H1 (cell line): ENCODE data around the gene FAN1. TPM values are rescaled to one million over a fixed set of nuclear protein-coding genes. Genes with fewer than 3 reads are reported as not detected.
A peak's percentile ranks its signal among the peaks of the same experiment; 100 is the strongest.

Experiments used
- CTCF ChIA-PET: fragments of 300-600 bp; sonication (Branson Sonifier 250); formaldehyde crosslinking; loops from one replicate; lab custom pipeline; 2021; ENCODE audit not compliant: partially characterized antibody; lab: Charles Lee
- POLR2A ChIA-PET: fragments of 300-600 bp; sonication (Branson Sonifier 250); formaldehyde crosslinking; loops from one replicate; lab custom pipeline; 2021; ENCODE audit warnings: inconsistent platforms; ENCODE audit not compliant: partially characterized antibody; lab: Charles Lee
- DNase-seq, 2 experiments: peaks; one replicate each; pipeline versions ENCODE4 v3.0.0 to v3.0.0-alpha.2; 2010 to 2022; ENCODE audit warnings: low spot score in 2 of 2, low read depth in 1 of 2, mixed read lengths in 1 of 2
- FAIRE-seq: peaks from 2 replicates; lab custom pipeline; 2011; peaks lifted over from hg19 to GRCh38; lab: Jason Lieb, UNC
- H2AFZ ChIP-seq: 2 replicates; pipeline ENCODE4 v1.8.1; 2012; ENCODE audit warnings: low read length, inconsistent platforms
- H2AK5ac ChIP-seq: 2 replicates; pipeline ENCODE4 v1.6.1; 2013; ENCODE audit warnings: low read depth, low read length
- H2BK120ac ChIP-seq: replicated peaks from 2 replicates; pipeline ENCODE3; 2013; ENCODE audit warnings: low read depth, low read length, inconsistent platforms
- H2BK12ac ChIP-seq: 2 replicates; pipeline ENCODE4 v1.6.1; 2013; ENCODE audit warnings: low read depth, low read length
- H2BK15ac ChIP-seq: 2 replicates; pipeline ENCODE4 v1.6.1; 2013; ENCODE audit warnings: low read length
- H2BK20ac ChIP-seq: 2 replicates; pipeline ENCODE4 v1.6.1; 2013; ENCODE audit warnings: low read length
- H2BK5ac ChIP-seq: 2 replicates; pipeline ENCODE4 v1.6.1; 2013; ENCODE audit warnings: low read depth, low read length
- H3K14ac ChIP-seq: 2 replicates; pipeline ENCODE4 v1.6.1; 2013; ENCODE audit warnings: inconsistent platforms; ENCODE audit not compliant: insufficient read length
- H3K18ac ChIP-seq: 2 replicates; pipeline ENCODE4 v1.6.1; 2013; ENCODE audit warnings: low read length; ENCODE audit errors: extremely low read depth
- H3K23ac ChIP-seq: 2 replicates; pipeline ENCODE4 v1.6.1; 2013; ENCODE audit warnings: inconsistent platforms; ENCODE audit not compliant: insufficient read length
- H3K23me2 ChIP-seq: 2 replicates; pipeline ENCODE4 v1.6.1; 2013; ENCODE audit warnings: low read depth, low read length
- H3K27ac ChIP-seq: 2 replicates; pipeline ENCODE4 v1.6.1; 2011; ENCODE audit warnings: low read depth, low read length, inconsistent platforms
- H3K27me3 ChIP-seq, 4 experiments: replicated peaks in 1 of 4; 1 replicate in 1 of 4; 2 replicates in 3 of 4; pipeline versions ENCODE4 v1.6.1 to v1.8.1; 2011 to 2013; ENCODE audit warnings: low read length in 3 of 4, mild to moderate bottlenecking in 3 of 4, inconsistent platforms in 2 of 4, mixed read lengths in 2 of 4, moderate library complexity in 1 of 4; ENCODE audit not compliant: control insufficient read depth in 3 of 4, insufficient read depth in 3 of 4; ENCODE audit errors: extremely low read depth in 1 of 4
- H3K36me3 ChIP-seq, 4 experiments: 2 replicates each; pipeline versions ENCODE4 v1.6.1 to v1.8.1; 2011 to 2013; ENCODE audit warnings: mild to moderate bottlenecking in 4 of 4, low read length in 3 of 4, moderate library complexity in 2 of 4, control low read depth in 1 of 4, inconsistent platforms in 1 of 4; ENCODE audit not compliant: insufficient read depth in 4 of 4, control insufficient read depth in 2 of 4
- H3K4ac ChIP-seq: replicated peaks from 2 replicates; pipeline ENCODE3; 2013; ENCODE audit warnings: low read length, low read depth, mixed read lengths, inconsistent platforms; ENCODE audit not compliant: insufficient read length
- H3K4me1 ChIP-seq, 4 experiments: replicated peaks in 1 of 4; 1 replicate in 1 of 4; 2 replicates in 3 of 4; pipeline versions ENCODE4 v1.6.1 to v1.8.1; 2011 to 2013; ENCODE audit warnings: low read length in 3 of 4, inconsistent platforms in 2 of 4, mixed read lengths in 1 of 4; ENCODE audit not compliant: insufficient read depth in 4 of 4, control insufficient read depth in 3 of 4
- H3K4me2 ChIP-seq, 2 experiments: 2 replicates each; pipeline versions ENCODE4 v1.6.1 to v1.8.1; 2011 to 2013; ENCODE audit warnings: low read depth in 2 of 2, low read length in 2 of 2, control low read depth in 1 of 2, inconsistent platforms in 1 of 2, mild to moderate bottlenecking in 1 of 2; ENCODE audit not compliant: insufficient read depth in 1 of 2
- H3K4me3 ChIP-seq, 4 experiments: fragments of 200-600, 300-600 bp in 1 of 4; sonication (generic), shearing (Covaris generic), sonication (Bioruptor Twin) in 1 of 4; 2 replicates each; pipeline versions ENCODE4 v1.5.1 to v1.8.1; 2011 to 2016; ENCODE audit warnings: low read length in 4 of 4, low read depth in 3 of 4, control low read depth in 2 of 4, inconsistent platforms in 2 of 4, mild to moderate bottlenecking in 2 of 4, mixed read lengths in 1 of 4, moderate library complexity in 1 of 4; ENCODE audit not compliant: insufficient read depth in 2 of 4; ENCODE audit errors: extremely low read depth in 1 of 4
- H3K56ac ChIP-seq: replicated peaks from 2 replicates; pipeline ENCODE3; 2013; ENCODE audit warnings: low read depth, mild to moderate bottlenecking, mixed read lengths, low read length, inconsistent platforms; ENCODE audit not compliant: insufficient read length
- H3K79me1 ChIP-seq: 2 replicates; pipeline ENCODE4 v1.6.1; 2013; ENCODE audit warnings: low read depth, low read length, control low read depth
- H3K79me2 ChIP-seq, 2 experiments: 2 replicates each; pipeline versions ENCODE4 v1.6.1 to v1.8.1; 2012 to 2013; ENCODE audit warnings: low read length in 2 of 2, mild to moderate bottlenecking in 2 of 2, inconsistent platforms in 1 of 2; ENCODE audit not compliant: insufficient read depth in 2 of 2, control insufficient read depth in 1 of 2
- H3K9ac ChIP-seq, 4 experiments: replicated peaks in 1 of 4; 1 replicate in 1 of 4; 2 replicates in 3 of 4; pipeline versions ENCODE4 v1.6.1 to v1.8.1; 2011 to 2013; ENCODE audit warnings: low read depth in 3 of 4, low read length in 3 of 4, control low read depth in 2 of 4, mild to moderate bottlenecking in 2 of 4, moderate library complexity in 2 of 4, inconsistent platforms in 1 of 4; ENCODE audit errors: extremely low read depth in 1 of 4
- H3K9me3 ChIP-seq, 2 experiments: 2 replicates each; pipeline versions ENCODE4 v1.6.1 to v1.8.1; 2012 to 2013; ENCODE audit warnings: mild to moderate bottlenecking in 2 of 2, moderate library complexity in 2 of 2, control low read depth in 1 of 2, inconsistent platforms in 1 of 2, low read depth in 1 of 2, low read length in 1 of 2, mixed read lengths in 1 of 2; ENCODE audit not compliant: insufficient read depth in 2 of 2
- H4K20me1 ChIP-seq, 2 experiments: replicated peaks in 1 of 2; 2 replicates each; pipeline versions ENCODE3 to v1.8.1; 2011 to 2013; ENCODE audit warnings: inconsistent platforms in 2 of 2, low read length in 2 of 2, mild to moderate bottlenecking in 1 of 2; ENCODE audit not compliant: insufficient read depth in 2 of 2, control insufficient read depth in 1 of 2
- H4K5ac ChIP-seq: 2 replicates; pipeline ENCODE4 v1.6.1; 2013; ENCODE audit warnings: low read length, low read depth, mixed read lengths, inconsistent platforms; ENCODE audit not compliant: insufficient read length
- H4K8ac ChIP-seq: 2 replicates; pipeline ENCODE4 v1.8.0; 2013; ENCODE audit warnings: mild to moderate bottlenecking, moderate library complexity, low read length, inconsistent platforms; ENCODE audit not compliant: insufficient read depth; ENCODE audit errors: extremely low read depth
- H4K91ac ChIP-seq: replicated peaks from 2 replicates; pipeline ENCODE3; 2013; ENCODE audit warnings: low read length, mixed read lengths, inconsistent platforms; ENCODE audit not compliant: insufficient read length
- CTCF ChIP-seq, 3 experiments: IDR thresholded peaks; 1 replicate in 2 of 3; 2 replicates in 1 of 3; pipeline versions ENCODE4 v1.5.1 to v1.6.1; 2011; ENCODE audit warnings: low read length in 3 of 3, mild to moderate bottlenecking in 3 of 3, inconsistent platforms in 2 of 3, low read depth in 1 of 3, moderate library complexity in 1 of 3; ENCODE audit not compliant: insufficient read depth in 1 of 3; ENCODE audit errors: control extremely low read depth in 1 of 3
- E2F6 ChIP-seq: IDR thresholded peaks from 2 replicates; pipeline ENCODE4 v1.6.1; 2012; ENCODE audit warnings: inconsistent platforms
- JUN ChIP-seq: IDR thresholded peaks from 2 replicates; pipeline ENCODE4 v1.6.1; 2011; ENCODE audit warnings: low read depth, mild to moderate bottlenecking, improper control_type of control experiment, low read length
- KDM1A ChIP-seq: fragments of 200-600, 300-600 bp; sonication (generic); IDR thresholded peaks from 2 replicates; pipeline ENCODE4 v1.7.1; 2016; ENCODE audit warnings: mild to moderate bottlenecking, low read length, borderline replicate concordance
- MAX ChIP-seq: IDR thresholded peaks from 2 replicates; pipeline ENCODE4 v1.6.1; 2012; ENCODE audit warnings: inconsistent platforms
- RFX5 ChIP-seq: IDR thresholded peaks from 2 replicates; pipeline ENCODE4 v1.6.1; 2011; ENCODE audit warnings: low read depth, low read length, improper control_type of control experiment, borderline replicate concordance
- WGBS, 2 experiments: shearing (Covaris generic) in 1 of 2; methylation state at CpG; one replicate each; pipeline versions ENCODE4 v1.1.6 to v1.1.7; 2013 to 2015; ENCODE audit warnings: low lambda C conversion rate in 2 of 2, mixed read lengths in 2 of 2, inconsistent platforms in 1 of 2, low coverage in 1 of 2, missing lambda C conversion rate in 1 of 2; ENCODE audit not compliant: insufficient replicate concordance in 2 of 2, insufficient coverage in 1 of 2, insufficient read length in 1 of 2; ENCODE audit errors: extremely low coverage in 1 of 2, missing lambda C conversion rate in 1 of 2; 5-methylcytosine and 5-hydroxymethylcytosine counted together
- polyA plus RNA-seq, 7 experiments: library from polyadenylated mRNA; depleted of rRNA in 3 of 7; stranded (reverse) in 5 of 7; unstranded in 2 of 7; fragments of >200 nt in 5 of 7; fragments of 200-250 nt in 2 of 7; gene quantifications; 1 replicate in 5 of 7; 2 replicates in 1 of 7; 4 replicates in 1 of 7; pipeline versions ENCODE4 v1.2.1 to v1.2.3, GENCODE V29; 2011 to 2013; ENCODE audit warnings: missing spikeins in 2 of 7, mixed read lengths in 2 of 7
- total RNA-seq: library from RNA; stranded (reverse); fragmentation: NEBNext Ultra II Directional; extraction: Animal tissue kit (Norgen Biotek cat#: 25700); gene quantifications from 2 replicates; pipeline ENCODE4 v1.2.1, GENCODE V29; 2021

Gene FAN1
- total and polyA plus RNA-seq, 2 of the 8 experiments (the other 6 are each of a cell fraction or from before 2014, with no cell fraction given): 8.6 to 24.9 TPM

- Histone ChIP-seq H3K79me1 (no peaks in the 10 kb centered on the region; the same call in 1 of the 2 replicates), H3K14ac (no peak overlapping the region), H2BK5ac (no peak overlapping the region), H3K27ac (no peak overlapping the region), H2BK12ac (no peak overlapping the region), H2BK120ac (no peak overlapping the region), H4K5ac (no peak overlapping the region), H2AK5ac (no peak overlapping the region), H4K20me1 (no peaks in the 10 kb centered on the region), H3K9me3 (no peaks in the 10 kb centered on the region), H3K23ac (no peak overlapping the region), H4K8ac (peak overlapping the region; percentile 93; the same call in 1 of the 2 replicates), H3K79me2 (peaks cover 0 to 6% of the 10 kb centered on the region in 2 experiments; a peak in 2 of 4 replicates), H2BK15ac (no peak overlapping the region), H2BK20ac (no peak overlapping the region), H4K91ac (no peak overlapping the region), H3K56ac (peak overlapping the region; percentile 73), H3K18ac (no peak overlapping the region), H3K4me3 (peak overlapping the region; percentile 73 to 91 (median 86)), H3K27me3 (no peaks in the 10 kb centered on the region), H3K4me1 (peaks cover 0 to 2% (median 0%) of the 10 kb centered on the region in 4 experiments; a peak in 1 of 7 replicates), H3K23me2 (peaks cover 8% of the 10 kb centered on the region; the same call in 1 of the 2 replicates), H2AFZ (0 out of 2 replicates have a peak overlapping the region, but pooled peaks have one; percentile 77), H3K9ac (peak overlapping the region in 3 of 4 experiments; percentile 13 to 74 (median 50); a peak in 5 of 7 replicates), H3K4me2 (peak overlapping the region; percentile 82 to 85), H3K36me3 (no peaks in the 10 kb centered on the region), H3K4ac (no peak overlapping the region)
- FAIRE-seq: no peak
- no peak for DNase-seq
- ChIA-PET POLR2A (interaction anchor here (0.7 to 2.5 kb wide), 14 partner anchors 8 to 194 kb away, joined by 3 to 14 read pairs (median 4); no protein-coding TSS in a partner anchor), CTCF (interaction anchor here (0.8 to 1.6 kb wide), 3 partner anchors 13 to 59 kb away, joined by 3 to 5 read pairs (median 4); no protein-coding TSS in a partner anchor)
- WGBS, 2 experiments: 73% methylated on average over 7 of the region's 7 CpGs; no CpG with 5 or more reads in 1 of the 2 experiments
- TF ChIP-seq KDM1A (no peak), E2F6 (peak; percentile 32; the same call in 1 of the 2 replicates), MAX (peak; percentile 87), CTCF (IDR thresholded peaks at IDR 0.05; ENCODE audit: control extremely low read depth in 1 of 3, insufficient read depth in 1 of 3, low read depth in 1 of 3, low read length in 3 of 3) (peak in 1 of 3 experiments; percentile 3; a peak in 1 of 4 replicates), RFX5 (no peak), JUN (no peak)
Measured at GRCh38 chr15:30992249-30992864, 88.6 kb downstream of the FAN1 start.
